ENCODE measurements around the gene PARD3. TPM values are rescaled to one million over a fixed set of nuclear protein-coding genes. Genes with fewer than 3 reads are reported as not detected.

PARD3 gene
- total and polyA plus RNA-seq, 2 donors (not counting 3 experiments of a cell fraction or from before 2014, with no cell fraction given): 7.3 to 24.1 TPM

GRCh38 chr10:34078745-34079470 lies 736.2 kb downstream of the PARD3 start:
- Histone ChIP-seq H3K9me3 (replicated peaks; ENCODE audit: control insufficient read depth, insufficient read depth, low read length) (peaks cover 2% of the 10 kb centered on the region), H3K27me3 (ENCODE audit: control insufficient read depth in 2 of 2, insufficient read depth in 2 of 2, low read length in 2 of 2) (peaks cover 0 to 2% of the 10 kb centered on the region in 2 experiments), H3K9ac (replicated peaks; ENCODE audit: extremely low read depth, insufficient read depth, low read length) (no peak overlapping the region), H2AFZ (ENCODE audit: low read depth, low read length) (no peak overlapping the region), H3K36me3 (ENCODE audit: control insufficient read depth in 2 of 2, extremely low read depth in 1 of 2, insufficient read depth in 2 of 2, low read length in 2 of 2) (no peaks in the 10 kb centered on the region), H3K4me1 (ENCODE audit: control insufficient read depth, extremely low read depth, insufficient read depth, low read length) (peaks cover 6% of the 10 kb centered on the region), H3K9me1 (replicated peaks; ENCODE audit: control insufficient read depth, extremely low read depth, insufficient read depth, low read length) (no peaks in the 10 kb centered on the region), H3K79me2 (ENCODE audit: control insufficient read depth, insufficient read depth, low read length) (no peaks in the 10 kb centered on the region), H4K20me1 (replicated peaks; ENCODE audit: control insufficient read depth, extremely low read depth, insufficient read depth, low read length) (no peaks in the 10 kb centered on the region), H3K4me3 (replicated peaks in 1 of 3; ENCODE audit: insufficient read depth in 1 of 3, low read depth in 1 of 3, low read length in 3 of 3) (no peak overlapping the region), H3K4me2 (ENCODE audit: insufficient read depth, low read length) (no peak overlapping the region), H3K27ac (ENCODE audit: insufficient read depth, low read depth, low read length) (no peak overlapping the region)
- no TSS peak for BruUV-seq (replicated peaks)
- dilution Hi-C loops (cut with MboI; ENCODE audit: extremely low pct_ligation_motif_present, low sequenced_read_pairs) (no loop called here), intact Hi-C loops (cut with micrococcal nuclease) (loop anchor here (1.0 kb wide), 1 partner anchor 748 kb away; no protein-coding TSS in a partner anchor)
- DNase-seq (ENCODE audit: low read depth, low spot score) (peak; percentile 87), FAIRE-seq (peak; percentile 63)
- CTCF ChIA-PET: no interaction called here
- POLR2A ChIA-PET: no interaction called here
- TF ChIP-seq POLR2AphosphoS5 (IDR thresholded peaks at IDR 0.05; ENCODE audit: insufficient read depth, low read depth, low read length): no peak
- peak; percentile 33 for TF ChIP-seq JUN (IDR thresholded peaks at IDR 0.05; ENCODE audit: borderline replicate concordance, insufficient read depth, insufficient read length, low read depth)

DNA sequence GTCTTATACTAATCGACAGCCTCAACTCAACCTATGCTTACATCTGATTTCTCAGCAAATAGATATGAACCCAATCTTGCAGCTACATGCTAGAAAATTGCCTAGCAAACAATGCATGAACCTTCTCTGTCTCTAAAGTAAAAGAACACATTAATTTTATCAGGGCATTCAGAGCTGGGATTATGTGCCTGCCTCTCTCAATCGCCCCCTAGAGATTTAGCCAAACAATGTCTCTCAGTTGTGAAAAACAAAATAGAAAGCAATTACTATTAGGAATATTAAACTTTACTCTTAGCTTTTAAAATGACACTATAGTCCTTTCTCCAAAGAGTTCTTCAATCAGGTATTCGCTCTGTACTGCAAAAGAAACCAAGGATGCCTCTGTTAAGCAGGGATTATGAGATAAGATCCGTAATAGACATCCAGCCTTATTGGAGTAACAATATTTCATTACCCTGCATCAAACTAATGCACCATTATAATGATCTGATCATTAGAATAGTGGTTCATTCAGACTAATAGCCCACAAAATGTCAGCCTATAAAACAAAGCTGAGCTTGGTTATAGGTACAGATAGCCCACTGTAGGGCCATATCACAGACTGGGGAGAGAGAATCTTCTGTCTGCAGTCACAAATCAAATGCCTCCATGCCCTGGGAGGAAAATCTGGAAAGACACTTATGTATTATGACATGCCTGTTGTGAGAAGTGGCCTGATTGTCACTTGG lies 736.9 kb downstream of the PARD3 start:
- intact Hi-C loops (cut with micrococcal nuclease) (loop anchor here (1.0 kb wide), 1 partner anchor 747 kb away; no protein-coding TSS in a partner anchor), dilution Hi-C loops (cut with MboI; ENCODE audit: extremely low pct_ligation_motif_present, low sequenced_read_pairs) (no loop called here)
- DNase-seq (ENCODE audit: low read depth, low spot score) (no peak), FAIRE-seq (no peak)
- H3K79me2 ChIP-seq (ENCODE audit: control insufficient read depth, insufficient read depth, low read length): no peaks in the 10 kb centered on the region
- H4K20me1 ChIP-seq (replicated peaks; ENCODE audit: control insufficient read depth, extremely low read depth, insufficient read depth, low read length): no peaks in the 10 kb centered on the region
- no peaks in the 10 kb centered on the region for H3K9me1 ChIP-seq (replicated peaks; ENCODE audit: control insufficient read depth, extremely low read depth, insufficient read depth, low read length)
- H3K4me2 ChIP-seq (ENCODE audit: insufficient read depth, low read length): no peak overlapping the region
- H3K4me1 ChIP-seq (ENCODE audit: control insufficient read depth, extremely low read depth, insufficient read depth, low read length): peaks cover 6% of the 10 kb centered on the region
- no peak overlapping the region for H3K9ac ChIP-seq (replicated peaks; ENCODE audit: extremely low read depth, insufficient read depth, low read length)
- no peak overlapping the region for H3K4me3 ChIP-seq (replicated peaks in 1 of 3; ENCODE audit: insufficient read depth in 1 of 3, low read depth in 1 of 3, low read length in 3 of 3)
- no peaks in the 10 kb centered on the region for H3K9me3 ChIP-seq (replicated peaks; ENCODE audit: control insufficient read depth, insufficient read depth, low read length)
- H3K27me3 ChIP-seq (ENCODE audit: control insufficient read depth in 2 of 2, insufficient read depth in 2 of 2, low read length in 2 of 2): peaks cover 0 to 2% of the 10 kb centered on the region in 2 experiments
- ChIA-PET POLR2A (no interaction called here), CTCF (interaction anchor here (1.1 to 1.5 kb wide), 3 partner anchors 29 to 570 kb away, joined by 3 read pairs; no protein-coding TSS in a partner anchor)
- H3K36me3 ChIP-seq (ENCODE audit: control insufficient read depth in 2 of 2, extremely low read depth in 1 of 2, insufficient read depth in 2 of 2, low read length in 2 of 2): no peaks in the 10 kb centered on the region
- H2AFZ ChIP-seq (ENCODE audit: low read depth, low read length): no peak overlapping the region
- no peak overlapping the region for H3K27ac ChIP-seq (ENCODE audit: insufficient read depth, low read depth, low read length)
- BruUV-seq (replicated peaks): no TSS peak
- TF ChIP-seq, protein P1, sequence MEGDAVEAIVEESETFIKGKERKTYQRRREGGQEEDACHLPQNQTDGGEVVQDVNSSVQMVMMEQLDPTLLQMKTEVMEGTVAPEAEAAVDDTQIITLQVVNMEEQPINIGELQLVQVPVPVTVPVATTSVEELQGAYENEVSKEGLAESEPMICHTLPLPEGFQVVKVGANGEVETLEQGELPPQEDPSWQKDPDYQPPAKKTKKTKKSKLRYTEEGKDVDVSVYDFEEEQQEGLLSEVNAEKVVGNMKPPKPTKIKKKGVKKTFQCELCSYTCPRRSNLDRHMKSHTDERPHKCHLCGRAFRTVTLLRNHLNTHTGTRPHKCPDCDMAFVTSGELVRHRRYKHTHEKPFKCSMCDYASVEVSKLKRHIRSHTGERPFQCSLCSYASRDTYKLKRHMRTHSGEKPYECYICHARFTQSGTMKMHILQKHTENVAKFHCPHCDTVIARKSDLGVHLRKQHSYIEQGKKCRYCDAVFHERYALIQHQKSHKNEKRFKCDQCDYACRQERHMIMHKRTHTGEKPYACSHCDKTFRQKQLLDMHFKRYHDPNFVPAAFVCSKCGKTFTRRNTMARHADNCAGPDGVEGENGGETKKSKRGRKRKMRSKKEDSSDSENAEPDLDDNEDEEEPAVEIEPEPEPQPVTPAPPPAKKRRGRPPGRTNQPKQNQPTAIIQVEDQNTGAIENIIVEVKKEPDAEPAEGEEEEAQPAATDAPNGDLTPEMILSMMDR (IDR thresholded peaks at IDR 0.05; ENCODE audit: extremely low read depth in 1 of 2, insufficient read depth in 1 of 2, low read depth in 1 of 2, low read length in 2 of 2): no peak
- TF ChIP-seq EZH2 (IDR thresholded peaks at IDR 0.05; ENCODE audit: borderline replicate concordance, low read depth, low read length, severe bottlenecking): no peak
- TF ChIP-seq MAX (IDR thresholded peaks at IDR 0.05; ENCODE audit: insufficient read depth, insufficient read length): no peak
- TF ChIP-seq GATA2 (IDR thresholded peaks at IDR 0.05; ENCODE audit: insufficient read depth, insufficient read length, low read depth, low read length): no peak
